SK-N-SH (cell line): Measurements from ENCODE around the gene USP25. TPM values are rescaled to one million over a fixed set of nuclear protein-coding genes. Genes with fewer than 3 reads are reported as not detected.

Experiments
- CTCF ChIA-PET: fragments of 300-600, 350-600 bp; formaldehyde crosslinking; extraction: SDS; loops from one replicate; lab custom pipeline; 2021; lab: Yijun Ruan, JAX
- POLR2A ChIA-PET: fragments of 350-600 bp; sonication (Branson Sonifier 250); formaldehyde crosslinking; extraction: SDS; loops from one replicate; lab custom pipeline; 2020; ENCODE audit warnings: antibody characterized with exemption, inconsistent platforms; lab: Yijun Ruan, JAX
- DNase-seq: peaks from one replicate; pipeline ENCODE4 v3.0.0; 2012
- H2AFZ ChIP-seq: fragments of 200-600 bp; sonication (generic); 2 replicates; pipeline ENCODE4 v1.8.1; 2016; ENCODE audit warnings: antibody characterized with exemption, mild to moderate bottlenecking, low read depth
- H3F3A ChIP-seq: fragments of 200-600 bp; sonication (generic); replicated peaks from 2 replicates; pipeline ENCODE3; 2016; ENCODE audit warnings: antibody characterized with exemption, mild to moderate bottlenecking; ENCODE audit not compliant: insufficient read depth
- H3K27ac ChIP-seq, 2 experiments: fragments of 200-500 bp in 1 of 2; fragments of 200-600 bp in 1 of 2; sonication (Bioruptor generic) in 1 of 2; sonication (generic), shearing (Covaris generic) in 1 of 2; 2 replicates each; pipeline versions ENCODE4 v1.5.1 to v1.6.1; 2014 to 2016; ENCODE audit warnings: low read depth in 2 of 2, inconsistent platforms in 1 of 2, low read length in 1 of 2, mild to moderate bottlenecking in 1 of 2, mixed read lengths in 1 of 2
- H3K27me3 ChIP-seq: fragments of 200-600 bp; sonication (generic), shearing (Covaris generic); 2 replicates; pipeline ENCODE4 v1.6.1; 2016; ENCODE audit warnings: mixed run types; ENCODE audit not compliant: insufficient read depth
- H3K36me3 ChIP-seq, 2 experiments: fragments of 200-500 bp in 1 of 2; fragments of 200-600 bp in 1 of 2; sonication (Bioruptor generic) in 1 of 2; sonication (generic) in 1 of 2; replicated peaks in 1 of 2; 2 replicates each; pipeline versions ENCODE3 to v1.5.1; 2014 to 2016; ENCODE audit warnings: low read length in 1 of 2, mild to moderate bottlenecking in 1 of 2; ENCODE audit not compliant: insufficient read depth in 2 of 2, control insufficient read depth in 1 of 2
- H3K4me1 ChIP-seq, 2 experiments: fragments of 200-500 bp in 1 of 2; fragments of 200-600 bp in 1 of 2; sonication (Bioruptor generic) in 1 of 2; sonication (generic), shearing (Covaris generic) in 1 of 2; 2 replicates each; pipeline versions ENCODE4 v1.5.1 to v1.6.1; 2014 to 2016; ENCODE audit warnings: low read depth in 1 of 2, low read length in 1 of 2, mixed run types in 1 of 2; ENCODE audit not compliant: insufficient read depth in 2 of 2, control insufficient read depth in 1 of 2
- H3K4me2 ChIP-seq: fragments of 200-600 bp; sonication (generic), shearing (Covaris generic); 2 replicates; pipeline ENCODE4 v1.6.1; 2017; ENCODE audit warnings: mixed run types
- H3K4me3 ChIP-seq, 2 experiments: fragments of 200-500 bp in 1 of 2; fragments of 200-600 bp in 1 of 2; sonication (Bioruptor generic) in 1 of 2; sonication (generic), shearing (Covaris generic) in 1 of 2; 2 replicates each; pipeline versions ENCODE4 v1.5.1 to v1.8.1; 2014 to 2016; ENCODE audit warnings: low read depth in 2 of 2, inconsistent platforms in 1 of 2, low read length in 1 of 2, mild to moderate bottlenecking in 1 of 2, mixed read lengths in 1 of 2, moderate library complexity in 1 of 2
- H3K79me2 ChIP-seq: fragments of 200-600 bp; sonication (generic); 2 replicates; pipeline ENCODE4 v1.8.1; 2017; ENCODE audit warnings: mild to moderate bottlenecking; ENCODE audit not compliant: insufficient read depth
- H3K9ac ChIP-seq: fragments of 200-600 bp; sonication (generic); 2 replicates; pipeline ENCODE4 v1.6.1; 2017; ENCODE audit warnings: mixed run types
- H3K9me2 ChIP-seq: fragments of 200-600 bp; sonication (generic); 2 replicates; pipeline ENCODE4 v1.6.1; 2017; ENCODE audit warnings: mixed run types
- H3K9me3 ChIP-seq: fragments of 200-600 bp; sonication (generic); 2 replicates; pipeline ENCODE4 v1.6.1; 2017; ENCODE audit warnings: mixed run types, mild to moderate bottlenecking, moderate library complexity
- H4K20me1 ChIP-seq: fragments of 200-600 bp; sonication (generic); 2 replicates; pipeline ENCODE4 v1.6.1; 2017; ENCODE audit warnings: mild to moderate bottlenecking, mixed run types; ENCODE audit not compliant: insufficient read depth
- CHD2 ChIP-seq: fragments of 150-350 bp; IDR thresholded peaks from 2 replicates; pipeline ENCODE4 v1.6.1; 2018; ENCODE audit warnings: low read length; ENCODE audit not compliant: partially characterized antibody
- ELF1 ChIP-seq: IDR thresholded peaks from 2 replicates; pipeline ENCODE4 v1.4.0; 2012
- GABPA ChIP-seq: IDR thresholded peaks from 2 replicates; pipeline ENCODE4 v1.4.0; 2012; ENCODE audit warnings: low read depth, mild to moderate bottlenecking
- IRF3 ChIP-seq: fragments of 150-350 bp; IDR thresholded peaks from 2 replicates; pipeline ENCODE4 v1.6.1; 2016; ENCODE audit warnings: mild to moderate bottlenecking, low read depth, low read length
- JUND ChIP-seq: IDR thresholded peaks from 2 replicates; pipeline ENCODE4 v1.4.0; 2012
- MEF2A ChIP-seq: IDR thresholded peaks from 2 replicates; pipeline ENCODE4 v1.4.0; 2012; ENCODE audit warnings: low read depth, borderline replicate concordance
- NFIC ChIP-seq: IDR thresholded peaks from 2 replicates; pipeline ENCODE4 v1.4.0; 2012; ENCODE audit warnings: borderline replicate concordance
- NRF1 ChIP-seq: IDR thresholded peaks from 2 replicates; pipeline ENCODE4 v1.6.1; 2012; ENCODE audit warnings: low read depth, mild to moderate bottlenecking, low read length
- RCOR1 ChIP-seq: fragments of 150-350 bp; IDR thresholded peaks from 2 replicates; pipeline ENCODE4 v1.6.1; 2017; ENCODE audit warnings: antibody characterized with exemption, low read length
- RFX5 ChIP-seq: IDR thresholded peaks from 2 replicates; pipeline ENCODE4 v1.6.1; 2012; ENCODE audit warnings: mild to moderate bottlenecking, improper control_type of control experiment, low read length
- SIN3A ChIP-seq: IDR thresholded peaks from 2 replicates; pipeline ENCODE4 v1.6.1; 2012; ENCODE audit warnings: low read depth, mild to moderate bottlenecking, low read length, moderate library complexity, borderline replicate concordance
- TCF12 ChIP-seq: IDR thresholded peaks from 2 replicates; pipeline ENCODE4 v1.4.0; 2012
- TEAD4 ChIP-seq: IDR thresholded peaks from 2 replicates; pipeline ENCODE4 v1.4.0; 2012; ENCODE audit warnings: mild to moderate bottlenecking, borderline replicate concordance; ENCODE audit not compliant: insufficient read depth
- USF2 ChIP-seq: fragments of 150-350 bp; IDR thresholded peaks from 2 replicates; pipeline ENCODE4 v1.6.1; 2017; ENCODE audit warnings: antibody characterized with exemption, low read length, low read depth, borderline replicate concordance
- YY1 ChIP-seq: IDR thresholded peaks from 2 replicates; pipeline ENCODE4 v1.4.0; 2012; ENCODE audit warnings: low read depth, mild to moderate bottlenecking
- WGBS: methylation state at CpG from one replicate; pipeline ENCODE4 v1.1.6; 2017; ENCODE audit warnings: low lambda C conversion rate; 5-methylcytosine and 5-hydroxymethylcytosine counted together
- polyA plus RNA-seq, 3 experiments: library from polyadenylated mRNA; depleted of rRNA; stranded (reverse); fragments of >200 nt; gene quantifications; 2 replicates each; pipeline ENCODE4 v1.2.3, GENCODE V29; 2012

Gene USP25
- polyA plus RNA-seq, 1 of the 3 experiments (the other 2 are of a cell fraction), result 4.6 TPM

- Histone ChIP-seq H3K79me2 (peaks cover 55% of the 10 kb centered on the region), H3K27ac (no peak overlapping the region), H3K4me2 (no peak overlapping the region), H3K9ac (no peak overlapping the region), H3K4me1 (peaks cover 7 to 14% of the 10 kb centered on the region in 2 experiments; a peak in 3 of 4 replicates), H4K20me1 (no peaks in the 10 kb centered on the region), H3K9me3 (no peaks in the 10 kb centered on the region), H3K36me3 (no peaks in the 10 kb centered on the region), H3K9me2 (no peaks in the 10 kb centered on the region), H2AFZ (no peak overlapping the region), H3K27me3 (no peaks in the 10 kb centered on the region)
- CTCF ChIA-PET, result interaction anchor here (1.8 kb wide), 1 partner anchor 10 kb away, joined by 6 read pairs; no protein-coding TSS in a partner anchor
- no peak for DNase-seq
- TF ChIP-seq JUND (no peak), RFX5 (no peak), TEAD4 (no peak), USF2 (no peak), ELF1 (no peak), MEF2A (no peak), SIN3A (no peak), NRF1 (no peak), RCOR1 (no peak), CHD2 (no peak), TCF12 (no peak)
- TF ChIP-seq, all 33 proteins: peak for 0
- Histone ChIP-seq H3F3A (no peaks in the 10 kb centered on the region), H3K4me3 (no peak overlapping the region)
- POLR2A ChIA-PET, result no interaction called here
- 98% methylated on average over 8 of the region's 13 CpGs for WGBS
Observed at GRCh38 chr21:15742694-15743093, 12.9 kb downstream of the USP25 start.

GRCh38 chr21:15743593-15743992 lies 13.8 kb downstream of the USP25 start:
- Histone ChIP-seq H3K4me3 (no peak overlapping the region), H3K4me1 (peaks cover 7 to 12% of the 10 kb centered on the region in 2 experiments; a peak in 3 of 4 replicates), H3F3A (no peaks in the 10 kb centered on the region), H3K9me3 (no peaks in the 10 kb centered on the region), H3K79me2 (peaks cover 54% of the 10 kb centered on the region), H3K36me3 (no peaks in the 10 kb centered on the region), H3K27ac (no peak overlapping the region), H4K20me1 (no peaks in the 10 kb centered on the region; the same call in 1 of the 2 replicates), H3K4me2 (no peak overlapping the region), H2AFZ (no peak overlapping the region), H3K27me3 (no peaks in the 10 kb centered on the region), H3K9ac (no peak overlapping the region), H3K9me2 (no peaks in the 10 kb centered on the region)
- TF ChIP-seq IRF3 (no peak), NFIC (no peak), RCOR1 (no peak), TEAD4 (no peak), YY1 (no peak), GABPA (no peak)
- 99% methylated on average over 4 of the region's 4 CpGs for WGBS
- POLR2A ChIA-PET, result no interaction called here
- CTCF ChIA-PET, result interaction anchor here (0.8 to 1.8 kb wide), 2 partner anchors 9 to 14 kb away, joined by 3 to 6 read pairs; partner anchors contain the start of gene USP25
- DNase-seq, result no peak
